GM19397 (cell line): ENCODE data around the gene DDX6.
"Not testable (repeated sequence)": the region's sequence is repeated elsewhere in the genome, so short reads cannot be mapped to it uniquely, and the experiment has no call there.

Experiments
- ATAC-seq: cut with Tn5 transposase; IDR thresholded peaks from one replicate; pipeline ENCODE4 v1.9.1; 2021; ENCODE audit warnings: mild to moderate bottlenecking, moderate library complexity; ENCODE audit not compliant: unreplicated experiment

The DDX6 gene

GRCh38 chr11:118791961-118792569 is 1.1 kb upstream of the DDX6 start:
- no peak for ATAC-seq

DNA sequence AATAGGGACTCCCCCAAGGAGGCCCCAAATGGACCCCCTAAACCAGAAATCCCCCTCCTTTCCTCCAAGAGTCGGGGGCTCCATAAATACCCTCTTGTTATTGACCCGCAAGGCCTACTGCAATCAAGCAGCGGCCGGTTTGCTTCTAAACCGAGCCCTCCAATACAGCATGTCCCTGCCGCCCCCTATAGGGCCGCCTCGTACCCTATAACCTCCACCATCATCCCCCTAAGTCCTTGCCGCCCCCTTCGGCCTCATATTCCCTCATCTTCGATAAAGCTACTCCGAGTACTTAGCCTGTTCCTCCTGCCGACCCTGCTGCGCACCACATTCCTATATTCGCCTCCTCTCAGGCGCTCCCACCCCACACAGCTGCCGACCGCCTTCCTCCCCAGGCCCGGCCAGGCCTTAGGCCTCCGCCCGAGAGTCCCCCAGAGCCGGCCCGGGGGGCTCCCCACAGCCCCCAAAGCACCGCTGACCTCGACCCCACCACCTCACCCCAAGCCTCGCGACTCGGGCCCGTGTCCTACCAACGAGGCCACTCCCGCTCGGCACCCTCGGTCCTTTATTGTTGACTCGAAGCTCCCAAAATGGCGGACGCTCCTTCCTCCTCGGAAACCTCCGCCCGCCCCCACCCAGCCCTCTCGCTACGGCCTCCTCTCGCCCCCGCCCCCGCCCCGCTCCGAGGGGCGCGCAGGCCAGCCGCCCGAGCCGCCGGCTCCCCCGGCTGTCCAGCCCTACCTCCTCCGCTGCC is 430 bp downstream of the DDX6 start:
- peak; percentile 25 for ATAC-seq

- no peak for ATAC-seq
Observed at GRCh38 chr11:118789501-118790356, 1.2 kb downstream of the DDX6 start.

- ATAC-seq = no peak
Observed at GRCh38 chr11:118786657-118787056, 4.3 kb downstream of the DDX6 start.

DNA sequence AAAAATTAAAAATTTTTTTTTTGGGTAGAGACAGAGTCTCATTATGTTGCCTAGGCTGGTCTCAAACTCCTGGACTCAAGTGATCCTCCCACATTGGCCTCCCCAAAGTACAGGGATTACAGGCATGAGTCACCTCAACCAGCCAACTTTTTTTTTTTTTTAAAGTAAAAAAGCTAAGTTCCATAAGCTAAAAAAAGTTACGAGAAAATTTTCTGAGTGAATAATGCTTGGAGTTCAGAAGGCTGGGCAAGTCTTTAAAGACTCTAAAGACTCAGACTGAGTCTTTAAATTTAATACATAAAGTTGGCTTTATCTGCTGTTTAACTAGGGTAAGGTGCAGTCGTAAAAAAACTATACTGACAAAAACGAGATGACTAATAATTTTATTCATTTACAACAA is 5.6 kb downstream of the DDX6 start:
- ATAC-seq = no peak

DNA sequence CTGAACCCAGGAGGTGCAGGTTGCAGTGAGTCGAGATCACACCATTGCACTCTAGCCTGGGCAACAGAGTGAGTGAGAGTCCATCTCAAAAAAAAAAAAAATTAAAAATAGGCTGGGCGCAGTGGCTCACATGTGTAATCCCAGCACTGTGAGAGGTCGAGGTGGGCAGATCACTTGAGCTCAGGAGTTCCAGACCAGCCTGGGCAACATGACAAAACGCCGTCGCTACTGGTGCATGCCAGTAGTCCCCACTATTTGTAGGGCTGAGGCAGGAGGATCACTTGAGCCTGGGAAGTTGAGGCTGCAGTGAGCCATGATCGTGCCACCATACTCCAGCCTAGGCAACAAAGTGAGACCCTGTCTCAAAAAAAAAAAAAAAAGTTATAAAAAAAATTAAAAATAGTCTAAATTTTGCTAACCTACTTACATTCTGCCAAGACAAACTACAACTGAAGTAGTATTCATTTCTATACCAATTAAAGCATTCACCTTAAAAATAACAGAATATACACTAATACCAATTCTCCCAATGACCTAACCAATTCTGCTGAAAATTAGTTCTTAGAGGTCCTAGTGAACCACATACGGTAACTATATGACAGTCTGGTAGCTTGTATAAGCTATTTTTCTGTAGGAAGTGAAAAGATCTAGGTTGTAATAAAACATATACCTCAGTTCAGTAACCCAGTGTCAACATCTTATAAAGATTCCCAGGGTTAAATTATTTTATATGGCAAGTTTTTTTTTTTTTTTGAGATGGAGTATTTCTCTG is 7.1 kb downstream of the DDX6 start:
- no peak for ATAC-seq

DNA sequence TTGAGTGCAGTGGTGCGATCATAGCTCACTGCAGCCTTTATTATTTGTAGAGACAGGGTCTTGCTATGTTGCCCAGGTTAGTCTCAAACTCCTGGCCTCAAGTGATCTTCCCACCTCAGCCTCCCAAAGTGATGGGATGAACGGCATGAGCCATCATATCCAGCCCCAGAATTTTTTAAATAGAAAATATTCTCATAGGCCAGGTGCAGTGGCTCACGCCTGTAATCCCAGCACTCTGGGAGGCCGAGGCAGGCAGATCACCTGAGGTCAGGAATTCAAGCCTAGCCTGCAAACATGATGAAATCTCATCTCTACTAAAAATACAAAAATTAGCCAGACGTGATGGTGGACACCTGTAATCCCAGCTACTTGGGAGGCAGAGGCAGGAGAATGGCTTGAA is 7.6 kb downstream of the DDX6 start:
- not testable (repeated sequence) for ATAC-seq

DNA sequence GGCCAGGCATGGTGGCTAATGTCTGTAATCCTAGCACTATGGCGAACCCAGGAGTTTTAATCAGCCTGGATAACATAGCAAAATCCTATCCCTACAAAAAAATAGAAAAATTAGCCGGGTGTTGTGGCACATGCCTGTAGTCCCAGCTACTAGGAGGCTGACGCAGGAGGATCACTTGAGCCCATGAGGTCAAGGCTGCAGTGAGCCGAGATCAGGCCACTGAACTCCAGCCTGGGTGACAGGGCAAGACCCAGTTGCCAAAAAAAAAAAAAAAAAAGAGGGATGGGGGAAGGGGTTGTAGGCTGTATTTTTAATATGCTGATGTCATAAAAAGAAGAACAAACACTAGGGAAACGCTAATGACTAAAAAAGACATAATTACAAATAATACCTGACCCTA is 12.1 kb downstream of the DDX6 start:
- no peak for ATAC-seq

GRCh38 chr11:118774032-118774431 is 16.9 kb downstream of the DDX6 start:
- ATAC-seq = no peak

DNA sequence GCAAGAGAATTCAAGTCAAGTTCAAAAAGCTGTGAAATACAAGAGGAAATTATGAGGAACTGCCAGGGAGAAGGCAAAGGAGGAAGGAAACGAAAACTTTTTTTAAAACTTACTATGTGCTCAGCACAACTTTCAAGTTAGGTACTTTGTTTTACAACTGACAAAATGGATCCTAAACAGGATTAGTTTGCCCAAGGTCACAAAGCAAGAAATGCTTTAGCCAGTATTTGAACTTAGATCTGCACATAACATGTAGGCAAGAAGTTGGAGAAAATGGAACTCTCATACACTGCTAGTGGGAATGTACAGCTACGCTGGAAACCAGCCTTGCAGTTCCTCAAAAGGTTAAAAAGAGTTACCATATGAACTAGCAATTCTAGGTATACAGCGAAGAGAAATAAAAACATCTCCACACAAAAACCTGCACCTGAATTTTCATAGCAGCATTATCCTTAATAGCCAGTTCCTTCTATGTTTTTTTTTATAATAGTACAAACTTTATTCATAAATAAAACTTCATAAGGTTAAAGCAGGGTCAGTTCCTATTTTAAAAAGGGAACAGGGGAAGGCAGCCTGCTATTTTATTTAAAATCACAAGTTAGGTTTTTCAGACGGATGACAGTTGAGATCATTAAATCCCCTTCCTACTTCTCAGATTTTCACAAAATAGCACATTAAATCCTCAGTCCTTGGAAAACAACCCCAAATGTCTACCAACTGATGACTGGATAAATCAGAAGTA is 19.2 kb downstream of the DDX6 start:
- no peak for ATAC-seq

DNA sequence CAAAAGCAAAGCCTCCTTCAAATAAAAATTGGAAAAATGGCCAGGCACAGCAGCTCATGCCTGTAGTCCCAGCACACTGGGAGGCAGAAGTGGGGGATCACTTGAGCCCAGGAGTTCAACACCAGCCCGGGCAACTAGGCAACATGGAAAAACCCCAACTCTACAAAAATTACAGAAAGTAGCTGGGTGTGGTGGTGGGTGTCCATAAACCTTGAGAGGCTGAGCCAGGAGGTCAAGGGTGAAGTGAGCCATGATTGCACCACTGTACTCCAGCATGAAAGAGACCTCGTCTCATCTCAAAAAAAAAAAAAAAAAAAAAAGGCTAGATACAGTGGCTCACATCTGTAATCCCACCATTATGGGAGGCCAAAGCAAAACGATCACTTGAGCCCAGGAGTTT is 22.3 kb downstream of the DDX6 start:
- ATAC-seq = no peak

- ATAC-seq = no peak
Observed at GRCh38 chr11:118766035-118766434, 24.9 kb downstream of the DDX6 start.

GRCh38 chr11:118765095-118765691 is 25.8 kb downstream of the DDX6 start:
- not testable (repeated sequence) for ATAC-seq

DNA sequence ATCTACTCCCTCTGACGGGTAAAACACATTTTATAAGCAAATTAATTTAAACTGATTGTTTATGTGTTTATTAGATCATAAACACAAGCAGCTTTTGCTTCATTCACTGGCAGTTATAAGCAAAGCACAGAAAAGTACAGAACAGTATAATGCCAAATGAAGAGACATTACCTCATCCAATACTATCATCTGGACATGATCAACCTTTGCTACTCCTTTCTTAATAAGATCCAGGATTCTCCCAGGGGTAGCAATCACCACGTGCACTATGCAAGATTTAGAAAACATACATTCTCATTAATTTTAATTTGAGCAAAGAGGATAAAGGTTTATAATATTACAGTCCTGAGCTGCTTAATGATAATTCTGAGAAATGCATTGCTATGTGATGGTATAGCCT is 27.9 kb downstream of the DDX6 start:
- ATAC-seq = no peak

- not testable (repeated sequence) for ATAC-seq
Observed at GRCh38 chr11:118761981-118762380, 29.0 kb downstream of the DDX6 start.

DNA sequence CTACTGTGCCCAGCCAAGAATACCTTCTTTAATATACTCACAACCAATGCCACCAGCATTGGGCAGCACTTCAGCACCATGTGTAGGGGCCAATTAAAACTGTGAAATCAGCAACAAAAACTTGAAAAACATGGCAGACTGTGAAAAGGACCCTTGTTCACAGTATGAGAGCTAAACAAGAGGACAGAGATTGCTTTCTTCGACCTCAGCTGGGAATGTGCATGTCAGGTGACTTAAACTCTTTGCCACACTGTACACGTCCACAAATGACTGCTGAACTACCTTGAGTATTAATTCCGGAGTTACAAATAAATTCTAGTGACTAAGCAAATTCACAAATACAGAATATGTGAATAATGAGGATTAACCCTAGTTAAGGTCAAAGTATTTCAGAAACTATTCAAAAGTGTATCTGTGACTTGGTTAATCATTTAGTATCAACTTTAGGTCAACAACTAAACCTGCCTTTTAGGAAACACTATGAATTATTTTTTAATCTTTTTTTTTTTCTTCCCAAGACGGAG is 33.0 kb downstream of the DDX6 start:
- ATAC-seq = no peak

DNA sequence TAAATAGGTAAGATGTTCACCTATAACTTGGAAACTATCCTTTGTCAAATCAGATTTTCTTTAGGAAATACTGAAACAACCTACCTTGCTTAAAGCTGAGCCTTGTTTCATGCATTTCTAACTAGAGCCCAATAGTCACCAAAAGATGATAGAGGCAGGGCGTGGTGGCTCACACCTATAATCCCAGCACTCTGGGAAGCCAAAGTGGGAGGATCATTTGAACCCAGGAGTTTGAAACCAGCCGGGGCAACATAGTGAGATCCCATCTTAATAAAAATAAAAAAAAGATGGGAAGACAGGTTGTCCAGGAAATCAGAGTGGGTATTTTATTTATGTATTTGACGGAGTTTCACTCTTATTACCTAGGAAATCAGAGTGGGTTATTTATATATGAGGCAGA is 38.3 kb downstream of the DDX6 start:
- ATAC-seq = no peak

GRCh38 chr11:118749429-118749828 is 41.5 kb downstream of the DDX6 start:
- no peak for ATAC-seq

GRCh38 chr11:118748056-118748455 is 42.9 kb downstream of the DDX6 start:
- no peak for ATAC-seq
